Testis (tissue), 2 donors: Measurements from ENCODE around the gene EVI2B.

ENCODE experiments used
- POLR2A ChIP-seq: fragments of 450-650 bp; IDR thresholded peaks from one replicate; pipeline ENCODE4 v1.6.1; 2017; ENCODE audit warnings: antibody characterized with exemption, mild to moderate bottlenecking, moderate library complexity
- TF ChIP-seq, protein P1 (sequence below), 3 experiments: fragments of 450-650 bp in 2 of 3; fragments of 200-600 bp in 1 of 3; sonication (generic) in 1 of 3; IDR thresholded peaks; one replicate each; pipeline ENCODE4 v1.5.1; 2016 to 2019; ENCODE audit warnings: antibody characterized with exemption in 3 of 3, mild to moderate bottlenecking in 2 of 3, moderate library complexity in 1 of 3

- TF ChIP-seq, protein P1, sequence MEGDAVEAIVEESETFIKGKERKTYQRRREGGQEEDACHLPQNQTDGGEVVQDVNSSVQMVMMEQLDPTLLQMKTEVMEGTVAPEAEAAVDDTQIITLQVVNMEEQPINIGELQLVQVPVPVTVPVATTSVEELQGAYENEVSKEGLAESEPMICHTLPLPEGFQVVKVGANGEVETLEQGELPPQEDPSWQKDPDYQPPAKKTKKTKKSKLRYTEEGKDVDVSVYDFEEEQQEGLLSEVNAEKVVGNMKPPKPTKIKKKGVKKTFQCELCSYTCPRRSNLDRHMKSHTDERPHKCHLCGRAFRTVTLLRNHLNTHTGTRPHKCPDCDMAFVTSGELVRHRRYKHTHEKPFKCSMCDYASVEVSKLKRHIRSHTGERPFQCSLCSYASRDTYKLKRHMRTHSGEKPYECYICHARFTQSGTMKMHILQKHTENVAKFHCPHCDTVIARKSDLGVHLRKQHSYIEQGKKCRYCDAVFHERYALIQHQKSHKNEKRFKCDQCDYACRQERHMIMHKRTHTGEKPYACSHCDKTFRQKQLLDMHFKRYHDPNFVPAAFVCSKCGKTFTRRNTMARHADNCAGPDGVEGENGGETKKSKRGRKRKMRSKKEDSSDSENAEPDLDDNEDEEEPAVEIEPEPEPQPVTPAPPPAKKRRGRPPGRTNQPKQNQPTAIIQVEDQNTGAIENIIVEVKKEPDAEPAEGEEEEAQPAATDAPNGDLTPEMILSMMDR (IDR thresholded peaks at IDR 0.05) = no peak
- no peak for TF ChIP-seq POLR2A
These were observed 15.4 kb upstream of the EVI2B start for GRCh38 chr17:31329221-31329620.
